ENCODE data around the gene CUEDC1.

CUEDC1 gene

DNA sequence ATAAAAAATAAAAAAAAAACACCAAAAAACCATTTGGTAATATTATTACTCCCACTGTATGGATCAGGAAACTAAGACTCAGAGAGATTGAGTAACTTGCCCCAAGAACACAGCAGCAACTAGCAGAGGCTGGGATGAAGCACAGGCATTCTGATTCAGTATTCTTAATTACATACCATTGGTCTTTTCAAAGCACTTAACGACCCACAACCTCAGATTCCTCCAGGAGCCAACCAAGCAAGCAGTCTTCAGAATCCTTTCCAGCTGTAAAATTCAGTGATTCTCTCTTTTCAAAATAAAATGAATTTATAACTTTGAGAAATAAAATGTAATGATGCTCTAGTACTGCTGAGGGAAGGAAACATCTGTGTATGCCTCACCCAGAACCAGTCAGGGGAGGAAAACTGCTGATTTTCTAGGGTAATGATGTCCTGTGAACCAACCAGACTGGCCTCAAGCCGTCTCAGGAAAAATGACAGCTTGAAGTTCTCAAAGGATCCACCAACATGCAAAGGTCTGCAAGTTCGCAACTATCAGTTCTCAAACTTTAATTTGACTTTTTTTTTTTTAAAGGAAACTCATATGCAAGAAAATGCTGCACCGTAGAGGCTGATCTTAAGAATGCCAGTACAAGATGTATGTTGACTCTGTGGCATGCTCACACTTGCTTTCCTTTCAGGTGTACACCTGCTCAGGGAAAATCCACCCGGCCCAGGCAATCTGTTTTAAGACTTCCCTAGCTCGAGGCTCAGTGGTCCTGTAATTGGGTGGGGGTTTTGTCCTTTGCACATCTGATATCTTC is 9.0 kb downstream of the CUEDC1 start:
- H3K4me3 ChIP-seq (ENCODE audit: low read depth, low read length): peak overlapping the region; percentile 13
- no peak for DNase-seq

DNA sequence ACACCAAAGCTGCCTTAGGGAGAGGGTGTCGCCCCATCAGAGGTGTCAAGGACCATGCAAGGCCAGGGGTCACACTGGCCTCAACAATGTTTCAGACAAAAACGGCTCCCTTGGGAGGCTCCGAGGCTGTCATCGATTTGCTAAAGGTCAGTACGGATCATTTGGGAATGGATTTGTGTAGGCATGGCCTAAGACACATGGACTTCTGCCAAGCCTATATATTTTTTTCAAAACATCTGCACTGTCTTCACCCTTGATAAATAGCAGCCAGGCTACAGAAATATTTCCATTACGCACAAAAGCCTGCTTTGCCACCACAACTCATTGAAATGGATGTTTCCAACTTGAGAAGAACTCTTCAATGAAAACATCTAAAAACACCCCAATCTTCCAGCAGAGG is 10.3 kb downstream of the CUEDC1 start:
- no peak for DNase-seq

More for the DNA sequence above, 9.0 kb downstream of the CUEDC1 start:
- H3K27ac ChIP-seq: peak overlapping the region; percentile 66
- no peaks in the 10 kb centered on the region for H3K27me3 ChIP-seq (replicated peaks)
- in situ Hi-C loops (cut with HindIII; ENCODE audit: low pct_ligation_motif_present, low sequenced_read_pairs): no loop called here
- H3K36me3 ChIP-seq (replicated peaks): no peaks in the 10 kb centered on the region
- TF ChIP-seq, protein P1, sequence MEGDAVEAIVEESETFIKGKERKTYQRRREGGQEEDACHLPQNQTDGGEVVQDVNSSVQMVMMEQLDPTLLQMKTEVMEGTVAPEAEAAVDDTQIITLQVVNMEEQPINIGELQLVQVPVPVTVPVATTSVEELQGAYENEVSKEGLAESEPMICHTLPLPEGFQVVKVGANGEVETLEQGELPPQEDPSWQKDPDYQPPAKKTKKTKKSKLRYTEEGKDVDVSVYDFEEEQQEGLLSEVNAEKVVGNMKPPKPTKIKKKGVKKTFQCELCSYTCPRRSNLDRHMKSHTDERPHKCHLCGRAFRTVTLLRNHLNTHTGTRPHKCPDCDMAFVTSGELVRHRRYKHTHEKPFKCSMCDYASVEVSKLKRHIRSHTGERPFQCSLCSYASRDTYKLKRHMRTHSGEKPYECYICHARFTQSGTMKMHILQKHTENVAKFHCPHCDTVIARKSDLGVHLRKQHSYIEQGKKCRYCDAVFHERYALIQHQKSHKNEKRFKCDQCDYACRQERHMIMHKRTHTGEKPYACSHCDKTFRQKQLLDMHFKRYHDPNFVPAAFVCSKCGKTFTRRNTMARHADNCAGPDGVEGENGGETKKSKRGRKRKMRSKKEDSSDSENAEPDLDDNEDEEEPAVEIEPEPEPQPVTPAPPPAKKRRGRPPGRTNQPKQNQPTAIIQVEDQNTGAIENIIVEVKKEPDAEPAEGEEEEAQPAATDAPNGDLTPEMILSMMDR (IDR thresholded peaks at IDR 0.05; ENCODE audit: low read depth, low read length, missing control alignments): no peak

DNA sequence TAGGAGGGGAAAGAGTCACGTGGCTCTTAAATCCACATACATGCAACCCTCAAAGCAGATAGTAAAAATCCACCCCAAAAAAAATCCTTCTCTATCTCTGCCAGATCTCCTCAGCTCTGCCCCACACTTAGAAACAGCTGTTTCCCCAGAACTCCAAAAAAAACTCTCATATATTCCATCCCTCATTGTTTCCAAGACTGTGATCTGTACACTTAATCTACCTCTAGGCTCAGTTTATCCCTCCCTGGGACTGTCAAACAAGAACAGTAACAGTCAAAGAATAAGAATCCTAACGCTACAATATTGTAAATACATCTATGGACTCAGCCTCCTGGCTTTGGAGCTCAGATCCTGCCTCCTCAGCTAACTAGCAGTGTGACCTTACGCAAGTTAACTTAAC is 11.6 kb downstream of the CUEDC1 start:
- Histone ChIP-seq H3K36me3 (replicated peaks) (no peaks in the 10 kb centered on the region), H3K4me3 (ENCODE audit: low read depth, low read length) (no peak overlapping the region), H3K27me3 (replicated peaks) (no peaks in the 10 kb centered on the region), H3K27ac (no peak overlapping the region)
- TF ChIP-seq, protein P1 (IDR thresholded peaks at IDR 0.05; ENCODE audit: low read depth, low read length, missing control alignments): no peak
- DNase-seq: no peak
- in situ Hi-C loops (cut with HindIII; ENCODE audit: low pct_ligation_motif_present, low sequenced_read_pairs): no loop called here

More for the DNA sequence above, 10.3 kb downstream of the CUEDC1 start:
- Histone ChIP-seq H3K4me3 (ENCODE audit: low read depth, low read length) (no peak overlapping the region), H3K27me3 (replicated peaks) (no peaks in the 10 kb centered on the region), H3K36me3 (replicated peaks) (no peaks in the 10 kb centered on the region), H3K27ac (no peak overlapping the region)
- in situ Hi-C loops (cut with HindIII; ENCODE audit: low pct_ligation_motif_present, low sequenced_read_pairs): no loop called here
- TF ChIP-seq, protein P1 (IDR thresholded peaks at IDR 0.05; ENCODE audit: low read depth, low read length, missing control alignments): no peak

DNA sequence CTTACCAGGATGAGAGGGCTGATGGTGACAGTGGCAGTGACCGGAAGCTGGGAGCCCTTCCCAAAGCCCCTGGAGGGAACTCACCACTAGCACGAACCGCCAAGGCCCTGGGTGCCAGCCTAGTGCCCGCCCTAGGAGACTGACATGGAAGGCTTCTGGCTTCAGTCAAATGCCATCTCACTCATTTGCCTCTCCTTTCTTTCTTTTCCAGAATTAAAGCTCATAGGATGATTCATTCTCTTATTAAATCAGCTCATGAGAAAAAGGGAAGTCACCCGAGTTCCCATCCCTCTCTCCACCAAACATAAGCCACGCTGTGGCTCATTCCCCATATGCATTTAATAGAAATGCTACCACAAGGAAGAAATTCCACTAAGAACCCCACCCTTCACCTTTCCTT is 12.1 kb downstream of the CUEDC1 start:
- no peak for DNase-seq
- Histone ChIP-seq H3K27me3 (replicated peaks) (no peaks in the 10 kb centered on the region), H3K4me3 (ENCODE audit: low read depth, low read length) (no peak overlapping the region), H3K27ac (peak overlapping the region; percentile 43), H3K36me3 (replicated peaks) (no peaks in the 10 kb centered on the region)
- TF ChIP-seq, protein P1 (IDR thresholded peaks at IDR 0.05; ENCODE audit: low read depth, low read length, missing control alignments): no peak
- in situ Hi-C loops (cut with HindIII; ENCODE audit: low pct_ligation_motif_present, low sequenced_read_pairs): no loop called here

DNA sequence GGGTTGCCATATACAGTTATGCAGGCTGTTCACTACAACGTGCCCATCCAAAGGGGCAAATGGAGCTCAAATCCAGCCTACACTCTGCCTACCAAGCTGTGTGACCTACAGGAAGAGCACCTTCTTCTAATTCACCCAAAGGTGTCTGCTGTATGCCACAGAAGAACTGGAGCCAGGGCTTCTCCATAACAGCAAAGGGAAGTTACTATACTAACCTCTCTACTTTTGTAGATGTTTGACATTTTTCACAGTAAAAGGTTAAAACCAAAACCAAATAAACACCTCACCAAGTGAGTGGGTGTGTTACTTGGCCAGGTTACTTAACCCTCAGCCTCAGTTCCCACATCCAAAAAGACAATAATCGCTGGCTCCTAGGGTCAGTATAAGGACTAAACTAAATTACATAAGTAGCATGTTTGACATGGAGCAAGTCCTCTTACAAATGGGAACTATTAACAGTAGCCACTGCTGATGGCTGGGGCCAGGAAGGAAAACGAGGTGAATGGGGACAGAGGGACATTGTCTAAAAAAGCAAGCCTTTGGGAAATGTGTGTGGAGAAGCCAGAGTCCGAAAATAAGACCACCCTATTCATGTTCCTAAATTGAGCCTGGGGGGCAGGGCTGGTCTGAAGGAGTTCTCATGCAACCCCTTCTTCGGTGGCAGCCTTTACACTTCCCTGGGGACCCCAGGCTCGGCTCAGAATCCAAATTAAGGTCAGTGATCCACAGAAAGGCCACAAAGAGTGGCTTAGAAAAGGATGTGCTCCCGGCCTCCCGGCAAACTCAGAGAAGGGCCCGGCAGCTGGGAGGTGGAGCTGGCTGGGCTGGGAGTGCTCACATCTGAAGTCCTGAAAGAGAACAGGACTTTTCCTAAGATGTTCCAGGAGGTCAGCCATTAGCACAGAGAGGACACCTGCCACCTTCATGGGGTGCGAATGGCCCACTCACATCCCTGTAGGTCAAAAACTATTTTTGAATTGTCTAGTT is 13.5 kb downstream of the CUEDC1 start:
- in situ Hi-C loops (cut with HindIII; ENCODE audit: low pct_ligation_motif_present, low sequenced_read_pairs): no loop called here
- TF ChIP-seq, protein P1 (IDR thresholded peaks at IDR 0.05; ENCODE audit: low read depth, low read length, missing control alignments): no peak
- no peaks in the 10 kb centered on the region for H3K36me3 ChIP-seq (replicated peaks)
- H3K27me3 ChIP-seq (replicated peaks): no peaks in the 10 kb centered on the region
- H3K27ac ChIP-seq: no peak overlapping the region
- DNase-seq: no peak
- H3K4me3 ChIP-seq (ENCODE audit: low read depth, low read length): no peak overlapping the region

Measured in brain microvascular endothelial cell (primary cell).